HG03196 (cell line): ENCODE data around the gene ZFP57.

Experiments
- ATAC-seq: cut with Tn5 transposase; IDR thresholded peaks from one replicate; pipeline ENCODE4 v1.9.1; 2021; ENCODE audit not compliant: unreplicated experiment

ZFP57 gene

DNA sequence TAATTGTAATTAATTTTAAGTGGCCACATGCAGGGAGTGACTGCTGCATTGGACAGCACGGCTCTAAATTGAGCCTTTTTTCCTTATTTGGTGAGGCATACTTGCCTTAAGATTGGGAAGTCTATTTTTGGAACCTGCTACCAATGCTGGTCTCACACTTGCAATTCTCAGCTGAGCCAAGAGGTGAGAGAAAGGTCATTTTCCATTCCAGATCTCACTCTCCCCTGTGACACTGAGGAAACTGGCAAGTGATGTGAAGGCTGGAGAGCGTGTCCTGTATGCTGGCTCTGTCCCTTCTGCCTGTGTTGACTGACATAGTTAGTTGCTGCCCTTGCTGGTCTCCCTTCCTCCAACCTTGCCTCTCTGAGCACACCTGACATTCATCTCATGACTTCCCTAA lies 24.8 kb downstream of the ZFP57 start:
- no peak for ATAC-seq

DNA sequence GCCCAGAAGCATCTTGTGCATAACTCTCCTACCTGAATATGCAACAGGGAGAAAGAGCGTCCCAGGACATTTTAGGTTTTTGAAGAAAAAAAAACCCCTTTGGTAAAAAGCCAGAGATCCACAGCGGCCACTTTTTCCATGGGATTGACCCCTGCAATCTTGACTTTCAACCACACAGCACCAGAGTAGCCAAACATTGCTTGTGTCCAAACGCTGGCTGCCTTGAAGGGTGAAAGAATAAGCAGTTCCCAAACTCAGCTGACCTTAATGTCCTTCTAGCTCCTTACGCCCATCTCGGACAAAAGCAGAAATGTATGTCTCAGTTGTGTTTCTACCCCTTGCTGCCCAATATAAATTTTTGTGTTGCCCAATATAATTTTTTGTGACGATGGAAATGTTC lies 25.3 kb downstream of the ZFP57 start:
- ATAC-seq, result no peak

DNA sequence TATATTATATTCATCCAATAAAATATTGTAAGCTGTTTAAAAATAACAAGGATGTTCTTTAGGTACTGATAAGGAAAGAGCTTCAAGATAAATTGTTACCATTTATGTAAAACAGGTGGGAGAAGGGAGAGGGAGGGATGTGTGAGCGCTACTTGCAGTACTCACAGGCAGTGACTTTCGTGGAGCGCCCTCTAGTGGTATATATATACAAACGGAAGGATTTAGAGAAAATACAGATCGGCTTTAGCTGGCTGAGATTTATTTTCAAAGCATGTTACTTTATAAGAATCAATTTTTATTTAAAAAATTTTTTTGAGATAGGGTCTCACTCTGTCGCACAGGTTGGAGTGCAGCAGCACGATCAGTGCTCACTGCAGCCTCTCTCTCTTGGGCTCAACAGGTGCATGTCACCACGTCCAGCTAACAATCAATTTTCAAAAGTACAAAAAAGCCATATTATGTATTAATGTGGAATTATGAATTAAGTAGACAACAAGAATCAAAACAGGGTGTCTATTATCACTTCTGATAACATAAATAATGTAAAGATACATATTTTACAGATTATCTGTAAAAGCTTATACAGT lies 27.4 kb downstream of the ZFP57 start:
- no peak for ATAC-seq

DNA sequence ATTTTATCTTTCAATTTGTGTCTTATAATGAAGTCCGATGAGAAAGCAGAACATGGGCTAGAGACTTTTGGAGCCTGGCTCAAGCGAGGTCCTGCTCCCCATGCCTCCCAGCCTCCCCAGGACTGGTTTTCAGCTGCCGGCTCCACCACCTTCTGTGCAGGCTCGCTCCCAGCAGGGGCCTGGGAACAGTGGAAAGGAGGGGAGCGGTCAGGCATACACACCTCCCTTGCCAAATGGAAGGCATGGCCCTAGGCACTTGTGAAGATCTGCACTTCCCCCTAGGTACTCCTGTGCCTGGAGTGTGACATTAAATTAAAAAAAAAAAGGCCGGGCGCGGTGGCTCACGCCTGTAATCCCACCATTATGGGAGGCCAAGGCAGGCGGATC lies 28.8 kb downstream of the ZFP57 start:
- no peak for ATAC-seq

DNA sequence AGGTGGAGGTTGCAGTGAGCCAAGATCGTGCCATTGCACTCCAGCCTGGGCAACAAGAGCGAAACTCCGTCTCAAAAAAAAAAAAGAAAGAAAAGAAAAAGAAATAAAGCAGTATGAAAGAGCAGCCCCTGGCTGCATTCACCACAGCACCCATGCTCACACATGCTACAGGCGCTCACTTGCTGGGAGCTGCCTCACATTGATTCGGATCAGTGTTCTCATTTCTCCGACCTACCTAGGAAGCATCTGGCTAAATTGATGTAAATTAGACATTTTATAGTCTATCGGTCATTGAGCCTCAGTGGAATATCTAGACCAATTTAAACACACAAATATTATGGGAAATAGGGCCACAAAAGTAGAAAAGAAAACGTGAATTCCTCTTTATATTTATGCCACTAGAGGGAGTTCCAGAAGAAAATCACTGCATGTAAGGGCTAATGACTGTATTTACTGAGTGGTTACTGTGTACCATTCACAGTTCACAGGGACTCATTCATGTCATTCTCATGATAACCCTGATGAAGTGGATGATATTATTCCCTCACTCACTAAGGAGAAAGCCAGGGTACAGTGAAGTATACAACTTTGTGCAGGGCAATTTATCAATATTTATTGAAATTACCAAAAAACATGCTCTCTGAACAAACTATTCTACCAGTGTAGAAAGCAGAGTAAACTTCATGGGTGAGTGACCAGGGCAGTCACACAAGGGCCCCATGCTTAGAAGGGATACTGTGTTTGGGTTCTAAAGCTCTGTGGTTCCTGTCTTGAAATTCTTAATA lies 29.3 kb downstream of the ZFP57 start:
- no peak for ATAC-seq

DNA sequence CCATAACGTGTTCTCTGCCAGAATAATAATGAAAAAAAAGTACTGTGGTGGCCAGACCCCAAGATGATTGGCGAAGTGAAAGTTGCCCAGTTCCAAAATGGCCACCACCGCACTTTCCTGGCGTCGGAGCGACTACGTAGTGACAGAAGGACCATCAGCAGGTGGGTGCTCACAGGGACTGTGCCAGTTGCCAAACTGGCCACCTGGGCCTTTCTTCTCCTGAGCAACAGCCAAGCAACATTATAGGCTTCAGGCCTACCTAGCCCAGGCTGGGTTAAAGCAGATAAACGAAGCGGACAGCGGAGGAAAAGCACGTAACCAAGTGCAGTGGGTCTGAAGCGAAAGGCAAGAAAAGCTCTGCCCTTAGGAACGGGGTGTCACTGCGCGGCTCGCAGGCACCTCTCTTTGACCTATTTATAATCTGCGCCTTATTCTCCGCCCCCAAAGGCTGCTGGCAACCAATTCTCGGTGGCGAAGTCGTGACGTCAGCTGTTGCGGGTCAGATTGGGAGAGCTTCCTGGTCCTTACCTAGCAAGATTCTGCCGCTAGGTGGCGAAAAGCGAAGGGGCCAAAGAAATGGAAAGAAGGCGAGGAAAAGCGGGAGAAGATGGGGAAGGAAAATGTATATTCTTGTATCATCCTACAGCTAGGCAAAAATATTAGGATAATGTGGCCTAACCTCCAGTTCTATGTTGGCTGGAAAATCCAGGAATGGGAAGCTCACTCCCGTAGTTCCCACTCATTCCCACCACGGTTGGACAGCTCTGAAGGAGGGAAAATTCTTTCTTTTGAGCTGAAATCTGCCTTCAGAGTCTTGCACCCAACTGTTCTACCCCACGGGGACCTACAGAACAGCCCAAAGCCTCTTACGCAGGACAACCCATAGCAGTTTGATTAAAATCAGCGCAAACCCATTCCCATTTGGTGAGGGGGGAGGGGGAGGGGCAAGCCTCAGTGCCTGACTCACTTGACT lies 31.0 kb downstream of the ZFP57 start:
- ATAC-seq, result peak; percentile 96

DNA sequence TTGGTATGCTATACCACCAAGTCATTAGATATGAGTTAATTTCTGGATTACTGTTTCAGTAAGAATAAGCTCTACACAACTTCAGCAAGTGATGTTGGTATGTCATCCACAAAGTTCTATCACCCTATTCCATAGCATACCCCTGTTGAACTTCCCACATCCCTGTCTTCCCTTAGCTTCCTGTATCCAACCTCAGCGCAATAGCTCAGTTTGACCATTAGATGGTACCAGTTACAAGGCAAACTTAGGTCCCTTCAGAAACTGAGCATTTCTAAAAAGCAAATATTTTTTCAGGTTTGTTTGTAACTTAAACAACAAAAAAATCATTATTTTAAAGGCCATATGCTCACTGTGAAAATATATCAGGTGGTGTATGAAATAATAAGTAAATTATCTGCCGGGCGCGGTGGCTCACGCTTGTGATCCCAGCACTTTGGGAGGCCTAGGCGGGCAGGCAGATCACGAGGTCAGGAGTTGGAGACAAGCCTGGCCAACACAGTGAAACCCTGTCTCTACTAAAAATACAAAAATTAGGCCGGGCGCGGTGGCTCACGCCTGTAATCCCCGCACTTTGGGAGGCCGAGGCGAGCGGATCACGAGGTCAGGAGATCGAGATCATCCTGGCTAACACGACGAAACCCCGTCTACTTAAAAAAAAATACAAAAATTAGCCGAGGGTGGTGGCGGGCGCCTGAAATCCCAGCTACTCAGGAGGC lies 32.9 kb downstream of the ZFP57 start:
- no peak for ATAC-seq

DNA sequence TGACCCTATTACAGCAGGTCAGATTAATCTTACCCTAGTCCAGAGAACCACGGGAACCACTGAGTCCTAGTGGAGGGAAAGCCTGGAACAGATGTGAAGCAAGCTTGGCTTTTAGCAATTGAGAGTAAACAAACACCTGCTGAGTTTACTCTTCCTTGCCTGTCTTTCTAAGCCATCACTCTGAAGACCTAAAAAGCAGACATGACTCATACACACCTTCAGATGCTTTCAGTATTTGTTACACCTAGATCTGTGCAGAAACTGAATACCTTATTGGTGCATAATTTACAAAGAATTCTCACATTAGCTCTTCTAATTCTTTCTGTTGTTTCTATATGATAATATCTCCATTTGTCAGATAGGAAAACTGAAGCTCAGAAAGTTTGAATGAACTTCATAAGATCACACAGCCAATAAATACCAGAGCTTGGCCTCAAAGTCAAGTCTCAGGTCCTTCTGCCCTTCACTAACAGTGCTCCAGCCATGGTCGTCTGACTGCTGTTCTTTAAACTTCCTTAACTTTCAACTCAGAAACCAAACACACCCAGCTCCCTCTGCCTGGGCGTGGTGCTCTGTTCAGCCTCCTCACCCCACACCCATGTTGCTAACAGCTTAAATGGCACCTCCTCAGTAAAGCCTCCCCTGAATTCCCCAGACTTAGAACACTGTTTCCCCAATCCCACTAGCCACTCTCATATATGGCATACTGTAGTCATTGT lies 39.4 kb downstream of the ZFP57 start:
- ATAC-seq, result no peak

DNA sequence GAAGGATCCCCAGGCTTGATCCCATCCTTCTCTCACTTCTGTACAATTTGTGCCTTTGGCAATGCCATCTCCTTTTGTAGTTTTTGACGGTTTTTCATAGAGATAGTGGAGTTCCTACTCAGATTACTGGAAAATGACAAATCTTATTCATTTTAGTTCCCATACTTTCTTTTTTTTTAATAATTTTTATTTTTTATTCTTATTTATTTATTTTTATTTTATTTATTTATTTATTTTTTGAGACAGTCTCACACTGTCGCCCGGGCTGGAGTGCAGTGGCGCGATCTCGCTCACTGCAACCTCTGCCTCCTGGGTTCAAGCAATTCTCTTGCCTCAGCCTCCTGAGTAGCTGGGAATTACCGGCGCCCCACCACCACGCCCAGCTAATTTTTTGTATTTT lies 43.7 kb downstream of the ZFP57 start:
- no peak for ATAC-seq

DNA sequence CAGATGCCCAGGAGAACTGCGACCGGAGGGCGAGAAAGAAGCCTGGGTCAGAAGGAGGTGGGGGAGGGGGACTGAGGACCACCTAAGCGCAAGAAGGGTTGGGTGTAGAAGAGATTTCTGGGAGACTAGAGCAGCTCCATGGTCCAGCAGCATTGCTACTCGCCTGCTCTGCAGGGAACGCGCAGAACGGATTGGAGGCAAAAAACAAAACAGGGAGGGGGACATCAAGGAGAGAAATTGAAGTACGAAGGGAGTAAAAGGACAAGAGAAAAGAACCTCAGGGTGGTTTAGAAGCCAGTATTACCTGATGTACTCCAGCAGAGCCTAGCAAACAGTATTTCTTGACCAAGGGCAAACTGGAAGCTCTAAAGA lies 47.4 kb downstream of the ZFP57 start:
- no peak for ATAC-seq

DNA sequence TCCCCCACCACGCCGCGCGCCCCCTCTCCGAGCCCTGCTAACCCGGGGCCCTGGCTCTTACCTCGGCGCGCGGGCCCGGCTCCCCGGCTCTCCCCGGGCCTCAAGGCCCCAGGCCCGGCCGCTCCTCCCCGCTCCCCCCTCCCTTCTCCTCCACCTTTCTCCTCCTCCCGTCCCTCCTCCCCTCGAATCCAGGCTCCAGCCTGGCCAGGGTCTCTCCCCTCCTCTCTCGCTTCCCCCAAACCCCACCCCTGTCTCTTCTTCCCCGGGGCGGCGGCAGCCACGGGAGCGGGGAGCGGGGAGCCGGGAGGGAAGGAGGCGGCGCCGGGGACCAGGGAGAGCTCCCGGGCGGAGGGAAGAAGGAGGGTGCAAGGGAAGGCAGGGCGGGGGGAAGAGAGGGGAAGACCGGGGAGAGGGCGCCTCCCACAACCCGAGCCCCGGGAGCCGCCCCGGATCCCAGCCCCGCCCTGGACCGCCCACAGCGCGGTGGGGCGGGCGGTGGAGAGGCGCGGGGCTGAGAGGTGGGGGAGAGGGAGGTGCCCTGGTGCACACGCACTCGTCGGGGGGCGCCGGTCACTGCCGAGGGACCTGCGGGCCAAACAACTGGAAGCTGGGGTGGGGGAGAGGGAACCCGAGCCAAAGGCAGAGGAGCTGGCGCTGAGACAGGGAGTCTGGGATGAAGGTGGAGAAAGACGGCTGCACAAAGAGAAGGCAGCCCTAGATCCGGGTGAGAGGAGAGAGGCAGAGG lies 48.0 kb downstream of the ZFP57 start, which contains the start of gene GABBR1:
Gene GABBR1 (minus strand): TSS at position 395 of the 745 bp plus-strand sequence. CDS start 798 bp downstream, outside the sequence.
- ATAC-seq, result peak; percentile 65

DNA sequence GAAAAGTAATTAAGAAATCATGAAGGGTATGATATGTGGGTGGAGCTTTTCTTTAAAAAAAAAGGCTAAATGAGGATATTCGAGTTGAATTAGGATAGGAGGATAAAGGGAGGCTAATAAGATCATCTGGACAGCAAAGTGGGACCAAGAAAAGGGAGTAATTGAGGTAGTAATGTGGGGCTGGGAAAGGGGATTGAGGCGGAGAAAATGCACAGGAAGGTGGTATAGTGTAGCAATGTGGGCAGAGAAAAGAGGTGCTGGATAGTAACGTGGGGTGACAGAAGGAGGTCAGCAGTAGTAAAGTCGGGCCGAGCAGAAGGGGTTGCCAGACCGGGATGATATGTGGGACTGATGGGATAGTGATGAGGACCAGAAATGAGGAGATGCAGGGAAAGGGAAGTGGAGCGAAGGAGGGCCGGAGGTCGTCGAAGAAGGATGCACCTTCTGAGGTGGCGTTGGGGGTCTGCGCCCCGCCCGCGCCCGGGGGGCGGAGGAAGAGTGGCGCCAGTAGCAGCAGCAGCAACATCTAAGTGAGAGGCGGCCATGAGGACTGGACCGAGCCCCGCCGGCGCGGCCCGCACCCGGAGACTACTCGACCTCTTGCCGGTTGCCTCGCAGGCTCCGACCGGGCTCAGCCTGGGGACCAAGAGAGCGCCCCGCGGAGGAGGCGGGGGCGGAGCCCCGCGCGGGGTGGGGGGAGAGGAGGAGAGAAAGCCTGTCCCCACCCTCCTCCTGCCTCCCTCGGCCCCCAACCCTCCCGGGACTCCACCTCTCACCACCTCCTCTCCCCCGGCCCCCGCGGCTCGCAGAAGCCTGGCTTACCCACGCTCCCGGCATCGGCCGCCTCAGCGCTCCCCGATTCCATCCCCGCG lies 48.9 kb downstream of the ZFP57 start:
- peak; percentile 29 for ATAC-seq

DNA sequence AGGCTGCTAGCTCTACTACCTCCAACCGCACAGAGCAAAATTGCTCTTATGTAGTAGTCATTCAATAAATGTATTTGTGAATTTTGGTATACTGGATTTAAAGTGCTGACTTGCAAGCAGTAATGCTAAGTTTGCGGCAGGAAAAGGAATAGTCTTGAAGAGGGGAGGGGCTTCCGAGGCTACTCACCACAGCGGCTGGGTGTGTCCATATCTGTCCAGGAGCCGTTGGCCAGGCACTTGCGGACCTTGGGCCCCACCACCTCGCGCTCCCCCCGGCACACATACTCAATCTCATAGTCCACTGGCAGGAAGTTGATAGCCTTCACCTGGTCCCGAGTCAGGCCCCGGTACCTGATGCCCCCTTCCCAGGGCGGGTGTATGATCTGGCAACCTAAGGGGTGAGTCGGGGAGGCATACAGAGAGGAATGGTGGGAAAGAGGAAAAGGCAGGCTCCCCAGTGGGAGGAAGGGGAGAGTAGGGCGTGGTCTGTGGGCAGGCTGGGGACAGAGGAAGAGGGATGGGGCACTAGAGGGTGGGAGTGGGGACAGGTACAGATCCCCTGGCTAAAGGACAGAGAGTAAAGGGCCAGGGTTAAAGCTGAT lies 49.6 kb downstream of the ZFP57 start:
- ATAC-seq, result no peak

DNA sequence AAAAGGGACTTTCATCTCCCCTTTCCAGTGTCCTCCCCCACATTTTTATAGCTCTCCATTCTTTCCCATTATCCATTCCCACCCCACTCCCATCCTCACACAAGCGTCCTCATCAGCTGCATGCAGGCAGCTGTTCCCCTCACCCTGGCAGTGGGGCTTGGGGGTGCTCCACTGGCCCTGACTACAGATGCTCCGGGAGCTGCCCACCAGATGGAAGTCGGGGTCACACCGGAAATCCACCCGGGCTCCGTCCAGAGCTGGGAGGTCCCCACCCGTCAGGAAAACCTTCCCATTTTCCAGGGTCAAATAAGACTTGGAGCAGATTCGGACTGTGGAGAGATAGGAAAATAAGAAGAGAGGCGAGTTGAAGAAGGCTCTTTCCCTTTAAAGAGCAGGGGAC lies 50.6 kb downstream of the ZFP57 start:
- ATAC-seq, result no peak

DNA sequence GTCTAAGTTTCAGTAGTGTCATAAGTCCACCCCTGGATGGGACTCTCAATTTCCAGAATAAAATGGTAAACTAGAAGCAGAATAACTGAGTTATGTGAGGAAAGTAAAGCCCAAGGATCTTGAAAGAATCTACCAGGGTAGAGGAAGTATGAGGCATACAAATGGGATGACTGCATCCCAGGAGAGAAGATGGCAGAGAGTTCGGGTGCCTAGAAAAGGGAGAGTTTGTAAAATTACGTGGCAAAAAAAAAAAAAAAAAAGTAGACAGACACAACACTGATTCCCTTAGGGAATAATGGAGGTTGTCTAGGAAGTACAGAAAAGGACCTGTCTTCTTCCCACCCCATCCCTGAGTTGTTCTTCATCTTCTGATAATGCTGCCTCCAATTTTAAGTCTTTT lies 51.4 kb downstream of the ZFP57 start:
- no peak for ATAC-seq

DNA sequence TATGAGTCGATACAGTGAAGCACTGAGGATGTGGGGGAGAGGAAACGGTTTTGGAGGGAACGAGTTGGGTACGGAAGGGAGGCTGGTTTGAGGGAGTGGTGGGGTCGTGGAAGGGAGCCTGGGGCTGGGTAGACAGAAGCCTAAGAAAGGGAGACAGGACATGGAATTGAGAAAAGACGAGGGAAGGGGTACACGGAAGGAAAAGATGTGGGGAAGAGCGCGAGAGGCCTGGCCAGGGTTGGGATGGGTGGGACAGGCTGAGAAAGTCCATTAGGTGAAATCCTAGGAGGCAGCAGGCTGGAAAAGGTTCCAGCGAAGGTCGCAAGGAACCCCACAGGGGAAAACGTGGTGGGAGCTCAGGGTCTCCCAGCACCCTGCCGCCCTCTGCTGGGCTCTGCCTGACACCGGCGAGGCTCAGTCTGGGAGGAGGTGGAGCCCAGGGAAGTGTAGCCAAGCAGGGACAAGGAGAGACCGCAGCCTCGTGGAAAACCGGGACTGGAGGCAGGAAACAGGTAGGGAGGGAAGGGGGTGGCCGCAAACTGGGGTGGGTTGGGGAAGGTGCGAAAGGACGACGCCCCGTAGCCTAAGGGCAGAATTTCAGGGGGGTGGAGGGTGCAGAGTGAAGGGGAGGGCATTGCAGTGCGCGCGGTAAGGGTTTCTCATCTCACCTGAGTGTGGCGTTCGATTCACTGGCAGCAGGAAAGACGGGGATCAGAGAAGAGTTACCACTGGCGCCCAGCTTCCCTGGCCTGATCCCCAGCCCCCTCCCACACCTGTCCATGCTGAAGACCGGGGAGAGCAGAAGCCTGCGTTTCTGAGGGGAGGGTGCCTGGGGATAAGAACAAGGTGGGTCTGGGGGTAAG lies 52.3 kb downstream of the ZFP57 start:
- no peak for ATAC-seq

DNA sequence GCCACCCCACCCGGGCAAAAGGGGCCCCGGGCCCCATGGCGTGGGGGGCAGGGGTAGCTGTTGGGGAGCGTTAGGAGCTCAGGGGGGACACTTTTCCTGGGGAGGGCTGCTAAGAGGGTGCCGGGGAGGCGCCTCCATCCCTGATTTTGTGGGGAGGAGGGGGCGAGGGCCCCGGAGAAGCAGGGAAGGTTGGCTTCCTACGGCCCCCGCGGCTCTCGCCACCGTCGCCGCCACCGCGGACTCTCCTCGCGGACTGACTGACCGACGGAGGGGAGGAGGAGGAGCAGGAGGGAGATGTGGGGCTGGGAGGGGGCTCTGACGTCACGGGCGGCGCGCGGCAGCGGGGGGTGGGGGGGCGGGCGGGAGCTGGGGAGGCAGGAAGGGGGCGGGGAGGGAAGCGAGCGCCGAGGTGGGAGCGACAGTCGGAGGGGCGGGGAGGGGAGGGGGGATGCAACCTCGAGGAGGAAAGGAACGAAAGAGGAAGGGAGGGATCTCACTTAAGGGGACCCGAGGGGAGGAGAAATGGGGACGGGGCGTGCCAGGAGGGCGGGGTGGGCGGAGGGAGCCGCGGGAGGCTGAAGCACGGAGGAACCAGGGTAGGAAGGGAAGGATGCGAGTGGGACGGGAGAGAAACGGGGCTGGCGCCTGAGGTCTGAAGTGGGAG lies 53.1 kb downstream of the ZFP57 start:
- ATAC-seq, result no peak
